DND-41 (cell line): ENCODE results near the gene ONECUT1.
"Not testable (repeated sequence)": the region's sequence is repeated elsewhere in the genome, so short reads cannot be mapped to it uniquely, and the experiment has no call there.

Experiments used
- ATAC-seq: fragments of 200-7000 bp; cut with Tn5 transposase; 3 replicates; pipeline ENCODE4 v1.9.1; 2021; ENCODE audit warnings: low read depth; ENCODE audit not compliant: insufficient read depth
- DNase-seq: peaks from one replicate; pipeline ENCODE4 v3.0.0-alpha.2; 2020
- H2AFZ ChIP-seq: 2 replicates; pipeline ENCODE4 v1.6.0; 2012; ENCODE audit warnings: low read depth, low read length
- H3K27ac ChIP-seq: 2 replicates; pipeline ENCODE4 v1.5.1; 2012; ENCODE audit warnings: low read length, inconsistent platforms
- H3K27me3 ChIP-seq: fragments of 200-600 bp; sonication (generic); 2 replicates; pipeline ENCODE4 v1.6.0; 2012; ENCODE audit warnings: low read length, mild to moderate bottlenecking, inconsistent platforms; ENCODE audit not compliant: insufficient read depth, poor library complexity
- H3K36me3 ChIP-seq: 2 replicates; pipeline ENCODE4 v1.5.1; 2012; ENCODE audit warnings: low read length, inconsistent platforms; ENCODE audit not compliant: insufficient read depth
- H3K4me1 ChIP-seq: 2 replicates; pipeline ENCODE4 v1.5.1; 2012; ENCODE audit warnings: mild to moderate bottlenecking, low read length; ENCODE audit not compliant: insufficient read depth
- H3K4me2 ChIP-seq: 2 replicates; pipeline ENCODE4 v1.6.0; 2012; ENCODE audit warnings: mild to moderate bottlenecking, moderate library complexity, low read length, inconsistent platforms; ENCODE audit not compliant: insufficient read depth
- H3K4me3 ChIP-seq, 2 experiments: fragments of 200-600 bp in 1 of 2; shearing (Covaris generic) in 1 of 2; 2 replicates each; pipeline ENCODE4 v1.5.1; 2012 to 2016; ENCODE audit warnings: inconsistent platforms in 2 of 2, low read length in 2 of 2, mild to moderate bottlenecking in 2 of 2, low read depth in 1 of 2, moderate library complexity in 1 of 2
- H3K79me2 ChIP-seq: 2 replicates; pipeline ENCODE4 v1.6.0; 2012; ENCODE audit warnings: low read length, inconsistent platforms; ENCODE audit not compliant: insufficient read depth
- H3K9ac ChIP-seq: 2 replicates; pipeline ENCODE4 v1.6.0; 2012; ENCODE audit warnings: low read depth, mild to moderate bottlenecking, inconsistent platforms, low read length, moderate library complexity
- H3K9me3 ChIP-seq: 2 replicates; pipeline ENCODE4 v1.5.1; 2012; ENCODE audit warnings: low read length, moderate library complexity, mild to moderate bottlenecking, inconsistent platforms; ENCODE audit not compliant: insufficient read depth, severe bottlenecking
- H4K20me1 ChIP-seq: 2 replicates; pipeline ENCODE4 v1.6.0; 2012; ENCODE audit warnings: low read length; ENCODE audit not compliant: insufficient read depth
- EZH2 ChIP-seq: IDR thresholded peaks from 3 replicates; pipeline ENCODE4 v1.6.1; 2012; ENCODE audit warnings: borderline replicate concordance, low read depth, mild to moderate bottlenecking, moderate library complexity, low read length, inconsistent platforms; ENCODE audit not compliant: severe bottlenecking
- TF ChIP-seq, protein P1 (sequence below): IDR thresholded peaks from 2 replicates; pipeline ENCODE4 v1.5.1; 2012; ENCODE audit warnings: borderline replicate concordance, low read length, moderate library complexity, mild to moderate bottlenecking; ENCODE audit not compliant: poor library complexity, severe bottlenecking; ENCODE audit errors: extremely low read depth

ONECUT1 gene

DNA sequence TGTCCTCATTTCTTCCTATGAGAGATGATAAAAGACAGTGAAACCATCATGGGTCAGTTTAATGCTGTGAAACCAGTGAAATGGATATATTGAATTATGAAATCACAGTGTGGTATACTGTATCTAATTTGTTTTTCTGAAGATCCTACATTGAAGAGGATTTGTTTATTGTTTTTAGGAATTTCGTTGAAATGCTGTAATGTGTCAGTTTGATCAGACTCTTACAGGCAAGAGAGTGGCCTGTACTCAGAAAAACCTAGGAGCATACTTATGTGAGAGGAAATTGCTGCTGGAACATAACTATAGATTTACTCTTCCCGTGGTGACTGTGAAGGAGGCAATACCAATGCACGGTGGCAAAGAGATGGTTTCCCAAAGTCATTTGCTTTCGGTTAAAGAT is 29.1 kb upstream of the ONECUT1 start:
- Histone ChIP-seq H3K4me3 (no peak overlapping the region), H3K4me2 (no peak overlapping the region), H3K9ac (no peak overlapping the region), H3K36me3 (no peaks in the 10 kb centered on the region), H2AFZ (no peak overlapping the region), H3K27ac (no peak overlapping the region), H3K9me3 (no peaks in the 10 kb centered on the region), H4K20me1 (no peaks in the 10 kb centered on the region), H3K79me2 (no peaks in the 10 kb centered on the region), H3K27me3 (no peaks in the 10 kb centered on the region), H3K4me1 (no peaks in the 10 kb centered on the region)
- TF ChIP-seq EZH2, result no peak
- TF ChIP-seq, protein P1, sequence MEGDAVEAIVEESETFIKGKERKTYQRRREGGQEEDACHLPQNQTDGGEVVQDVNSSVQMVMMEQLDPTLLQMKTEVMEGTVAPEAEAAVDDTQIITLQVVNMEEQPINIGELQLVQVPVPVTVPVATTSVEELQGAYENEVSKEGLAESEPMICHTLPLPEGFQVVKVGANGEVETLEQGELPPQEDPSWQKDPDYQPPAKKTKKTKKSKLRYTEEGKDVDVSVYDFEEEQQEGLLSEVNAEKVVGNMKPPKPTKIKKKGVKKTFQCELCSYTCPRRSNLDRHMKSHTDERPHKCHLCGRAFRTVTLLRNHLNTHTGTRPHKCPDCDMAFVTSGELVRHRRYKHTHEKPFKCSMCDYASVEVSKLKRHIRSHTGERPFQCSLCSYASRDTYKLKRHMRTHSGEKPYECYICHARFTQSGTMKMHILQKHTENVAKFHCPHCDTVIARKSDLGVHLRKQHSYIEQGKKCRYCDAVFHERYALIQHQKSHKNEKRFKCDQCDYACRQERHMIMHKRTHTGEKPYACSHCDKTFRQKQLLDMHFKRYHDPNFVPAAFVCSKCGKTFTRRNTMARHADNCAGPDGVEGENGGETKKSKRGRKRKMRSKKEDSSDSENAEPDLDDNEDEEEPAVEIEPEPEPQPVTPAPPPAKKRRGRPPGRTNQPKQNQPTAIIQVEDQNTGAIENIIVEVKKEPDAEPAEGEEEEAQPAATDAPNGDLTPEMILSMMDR, result no peak
- DNase-seq (no peak), ATAC-seq (no peak)

DNA sequence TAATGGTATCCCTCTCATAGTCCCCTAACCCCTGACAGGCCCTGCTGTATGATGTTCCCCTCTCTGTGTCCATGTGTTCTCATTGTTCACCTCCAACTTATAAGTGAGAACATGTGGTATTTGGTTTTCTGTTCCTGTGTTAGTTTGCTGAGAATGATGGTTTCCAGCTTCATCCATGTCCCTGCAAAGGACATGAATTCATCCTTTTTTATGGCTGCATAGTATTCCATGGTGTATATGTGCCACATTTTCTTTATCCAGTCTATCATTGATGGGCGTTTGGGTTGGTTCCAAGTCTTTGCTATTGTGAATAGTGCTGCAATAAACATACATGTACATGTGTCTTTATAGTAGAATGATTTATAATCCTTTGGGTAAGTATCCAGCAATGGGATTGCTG is 25.8 kb upstream of the ONECUT1 start:
- H3K4me3 ChIP-seq, H3K9ac ChIP-seq, H3K27me3 ChIP-seq, H3K4me2 ChIP-seq, H3K79me2 ChIP-seq, H3K36me3 ChIP-seq, DNase-seq, H2AFZ ChIP-seq, H3K27ac ChIP-seq, H4K20me1 ChIP-seq, H3K4me1 ChIP-seq, ATAC-seq, H3K9me3 ChIP-seq: not testable (repeated sequence)

DNA sequence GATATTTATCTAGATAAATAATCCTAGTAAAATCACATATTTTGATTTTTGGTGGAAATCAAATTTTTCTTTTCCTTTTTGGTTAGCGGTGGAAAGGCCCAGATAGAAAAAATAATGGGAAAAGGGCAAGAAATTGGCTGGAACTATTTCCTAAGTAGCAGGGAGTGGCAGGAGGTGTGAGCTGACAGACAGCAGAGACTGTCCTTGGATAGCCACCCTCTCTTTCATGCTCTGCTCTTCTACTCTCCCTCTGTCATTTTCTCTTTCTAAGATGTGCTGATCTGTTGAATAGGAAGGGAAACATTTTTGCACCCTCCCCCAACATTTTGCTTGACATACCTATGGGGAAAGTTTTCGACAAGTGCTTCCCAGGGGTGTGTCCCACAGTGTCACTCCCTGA is 18.9 kb upstream of the ONECUT1 start:
- ATAC-seq (no peak), DNase-seq (no peak)
- Histone ChIP-seq H3K36me3 (no peaks in the 10 kb centered on the region), H3K4me2 (no peak overlapping the region), H2AFZ (no peak overlapping the region), H3K4me3 (no peak overlapping the region), H3K27me3 (peaks cover 1% of the 10 kb centered on the region), H3K9me3 (no peaks in the 10 kb centered on the region), H3K4me1 (peaks cover 1% of the 10 kb centered on the region), H3K9ac (no peak overlapping the region), H3K27ac (no peak overlapping the region), H3K79me2 (no peaks in the 10 kb centered on the region), H4K20me1 (no peaks in the 10 kb centered on the region)
- no peak for TF ChIP-seq EZH2
- TF ChIP-seq, protein P1, result no peak

DNA sequence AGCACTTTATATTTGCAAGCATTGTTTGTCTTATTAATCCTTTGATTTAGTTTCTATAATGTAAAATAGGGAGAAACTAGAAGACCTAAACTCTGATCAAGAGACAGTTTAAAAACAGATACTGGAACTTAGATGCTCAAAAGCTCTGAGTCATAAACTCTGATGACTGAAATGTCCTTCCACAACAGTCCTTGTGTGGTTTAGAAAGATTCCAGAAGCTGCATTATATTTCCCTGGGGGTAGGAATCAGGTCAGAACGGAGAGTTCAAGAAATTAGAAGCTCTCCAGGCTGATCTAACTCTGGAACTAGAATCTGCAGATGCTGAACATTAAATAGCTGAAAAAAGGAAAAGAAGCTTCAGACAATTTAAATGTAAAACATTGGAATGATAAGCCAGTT is 18.3 kb upstream of the ONECUT1 start:
- no peak for TF ChIP-seq EZH2
- TF ChIP-seq, protein P1, result no peak

More for the DNA sequence above, 18.3 kb upstream of the ONECUT1 start:
- Histone ChIP-seq H3K79me2 (no peaks in the 10 kb centered on the region), H3K4me3 (no peak overlapping the region), H3K4me2 (no peak overlapping the region), H3K27ac (no peak overlapping the region), H3K27me3 (peaks cover 7% of the 10 kb centered on the region), H3K4me1 (peaks cover 7% of the 10 kb centered on the region), H3K9ac (no peak overlapping the region), H3K36me3 (no peaks in the 10 kb centered on the region), H2AFZ (no peak overlapping the region), H4K20me1 (no peaks in the 10 kb centered on the region), H3K9me3 (no peaks in the 10 kb centered on the region)
- ATAC-seq, result no peak
- DNase-seq, result no peak
